GM12878 (cell line): Measurements from ENCODE around the gene CTDP1. TPM values are rescaled to one million over a fixed set of nuclear protein-coding genes. Genes with fewer than 3 reads are reported as not detected.

ENCODE experiments used
- ATAC-seq: fragments of 200-7000 bp; cut with Tn5 transposase; 3 replicates; pipeline ENCODE4 v1.9.1; 2020; ENCODE audit warnings: mild to moderate bottlenecking, moderate library complexity
- BruUV-seq: library from RNA; stranded (reverse); fragments of 400-500 nt; replicated peaks from 2 replicates; lab custom pipeline; 2021; lab: Mats Ljungman, UMichigan
- CTCF ChIA-PET: fragments of 300-600 bp; sonication (Branson Sonifier 250); formaldehyde crosslinking; extraction: SDS; loops from one replicate; lab custom pipeline; 2021; ENCODE audit warnings: inconsistent platforms; lab: Yijun Ruan, JAX
- POLR2A ChIA-PET: fragments of 350-600 bp; formaldehyde crosslinking; extraction: SDS; loops from one replicate; lab custom pipeline; 2021; ENCODE audit warnings: inconsistent platforms; lab: Charles Lee
- RAD21 ChIA-PET: fragments of 300-600 bp; sonication (Branson Sonifier 250); formaldehyde crosslinking; loops from one replicate; lab custom pipeline; 2023; ENCODE audit warnings: antibody characterized with exemption; ENCODE audit not compliant: unreplicated experiment; lab: Charles Lee
- SMC1A ChIA-PET: fragments of 300-600 bp; sonication (Branson Sonifier 250); formaldehyde crosslinking; loops from one replicate; lab custom pipeline; 2023; ENCODE audit not compliant: unreplicated experiment, uncharacterized antibody; lab: Charles Lee
- DNase-seq: peaks from one replicate; pipeline ENCODE4 v3.0.0-alpha.2; 2011; ENCODE audit warnings: low read depth, low spot score
- FAIRE-seq: peaks from 3 replicates; lab custom pipeline; 2011; peaks lifted over from hg19 to GRCh38; lab: Jason Lieb, UNC
- H2AFZ ChIP-seq: 2 replicates; pipeline ENCODE4 v1.6.0; 2011; ENCODE audit warnings: low read depth, low read length, control low read depth; ENCODE audit not compliant: control insufficient read depth
- H3K27ac ChIP-seq: 2 replicates; pipeline ENCODE4 v1.5.1; 2011; ENCODE audit warnings: control low read depth; ENCODE audit not compliant: control insufficient read depth, insufficient read depth
- H3K27me3 ChIP-seq, 2 experiments: replicated peaks in 1 of 2; 2 replicates each; pipeline versions ENCODE4 v1.6.0 to v1.6.1; 2011; ENCODE audit warnings: low read length in 1 of 2; ENCODE audit not compliant: control insufficient read depth in 2 of 2, insufficient read depth in 2 of 2
- H3K36me3 ChIP-seq, 2 experiments: 2 replicates each; pipeline ENCODE4 v1.5.1; 2011; ENCODE audit warnings: low read length in 1 of 2; ENCODE audit not compliant: control insufficient read depth in 2 of 2, insufficient read depth in 2 of 2
- H3K4me1 ChIP-seq: 2 replicates; pipeline ENCODE4 v1.6.1; 2011; ENCODE audit warnings: mild to moderate bottlenecking, low read length, moderate library complexity, mixed read lengths; ENCODE audit not compliant: control insufficient read depth, insufficient read depth
- H3K4me2 ChIP-seq: 2 replicates; pipeline ENCODE4 v1.6.0; 2011; ENCODE audit warnings: control low read depth; ENCODE audit not compliant: control insufficient read depth, insufficient read depth
- H3K4me3 ChIP-seq: fragments of 200-600 bp; sonication (generic); 2 replicates; pipeline ENCODE4 v1.5.1; 2016
- H3K79me2 ChIP-seq: 2 replicates; pipeline ENCODE4 v1.6.0; 2011; ENCODE audit warnings: low read length; ENCODE audit not compliant: control insufficient read depth, insufficient read depth
- H3K9ac ChIP-seq: 2 replicates; pipeline ENCODE4 v1.8.0; 2011; ENCODE audit warnings: low read length, control low read depth, mixed read lengths; ENCODE audit not compliant: control insufficient read depth, insufficient read depth
- H3K9me3 ChIP-seq: replicated peaks from 3 replicates; pipeline ENCODE4 v1.5.1; 2011; ENCODE audit warnings: mild to moderate bottlenecking, low read length; ENCODE audit not compliant: control insufficient read depth, insufficient read depth
- H4K20me1 ChIP-seq: 2 replicates; pipeline ENCODE4 v1.6.0; 2011; ENCODE audit not compliant: control insufficient read depth, insufficient read depth
- FOXK2 ChIP-seq: fragments of 450-650 bp; IDR thresholded peaks from 2 replicates; pipeline ENCODE4 v1.6.1; 2017; ENCODE audit warnings: mild to moderate bottlenecking, moderate library complexity
- HDGF ChIP-seq: fragments of 450-650 bp; IDR thresholded peaks from 2 replicates; pipeline ENCODE4 v1.6.1; 2016; ENCODE audit warnings: antibody characterized with exemption
- NFIC ChIP-seq: IDR thresholded peaks from 2 replicates; pipeline ENCODE4 v1.6.1; 2012; ENCODE audit warnings: low read depth, mild to moderate bottlenecking, inconsistent platforms, low read length, moderate library complexity
- PAX5 ChIP-seq: IDR thresholded peaks from 2 replicates; pipeline ENCODE4 v1.6.1; 2011; ENCODE audit warnings: low read depth, low read length, borderline replicate concordance
- WGBS: methylation state at CpG from one replicate; pipeline ENCODE4 v1.1.6; 2016; ENCODE audit warnings: low lambda C conversion rate; ENCODE audit not compliant: insufficient replicate concordance, insufficient coverage; ENCODE audit errors: missing lambda C conversion rate; 5-methylcytosine and 5-hydroxymethylcytosine counted together
- in situ Hi-C: fragments of 300-500 bp; cut with MboI; formaldehyde crosslinking; loops from 9 replicates; pipeline ENCODE4 v1.14.3; 2018; ENCODE audit warnings: mixed read lengths
- intact Hi-C: fragments of 100-400 bp; cut with micrococcal nuclease; formaldehyde crosslinking; loops from one replicate; pipeline ENCODE4 v1.14.2; 2022; ENCODE audit not compliant: unreplicated experiment
- polyA plus RNA-seq, 11 experiments: library from polyadenylated mRNA; depleted of rRNA in 4 of 11; unstranded in 6 of 11; stranded (reverse) in 5 of 11; fragments of >200 nt; fragmentation: Nextera tagmentation in 4 of 11; fragmentation: Illumina TruSeq in 1 of 11; extraction: Ambion mirVana in 4 of 11; extraction: Trizol in 1 of 11; gene quantifications; 1 replicate in 1 of 11; 2 replicates in 10 of 11; pipeline versions ENCODE4 v1.2.1 to v1.2.3, GENCODE V29; 2011 to 2016; ENCODE audit warnings: inconsistent platforms in 2 of 11, missing spikeins in 2 of 11, low read depth in 1 of 11
- total RNA-seq, 4 experiments: library from RNA; depleted of rRNA in 3 of 4; stranded (reverse); fragments of >200 nt in 3 of 4; fragmentation: Illumina TruSeq in 1 of 4; extraction: Trizol in 1 of 4; gene quantifications; 2 replicates each; pipeline versions ENCODE4 v1.2.1 to v1.2.3, GENCODE V29; 2013 to 2021
- TF ChIP-seq, protein P1 (sequence below): fragments of 450-650 bp; IDR thresholded peaks from 2 replicates; pipeline ENCODE4 v1.6.1; 2016; ENCODE audit warnings: mild to moderate bottlenecking, moderate library complexity, borderline replicate concordance
- TF ChIP-seq, protein P2 (sequence below): IDR thresholded peaks from 2 replicates; pipeline ENCODE4 v1.6.1; 2011; ENCODE audit warnings: borderline replicate concordance, low read depth, mild to moderate bottlenecking, moderate library complexity, low read length; ENCODE audit not compliant: insufficient read depth, poor library complexity, severe bottlenecking
- TF ChIP-seq, protein P3 (sequence below): IDR thresholded peaks from 2 replicates; pipeline ENCODE4 v1.6.1; 2011; ENCODE audit warnings: borderline replicate concordance, low read depth, mild to moderate bottlenecking, moderate library complexity, mixed read lengths, low read length; ENCODE audit not compliant: insufficient read depth; ENCODE audit errors: extremely low read length
- TF ChIP-seq, protein P4 (sequence below): fragments of 450-650 bp; IDR thresholded peaks from 2 replicates; pipeline ENCODE4 v1.6.1; 2017; ENCODE audit warnings: mild to moderate bottlenecking

The CTDP1 gene
- total and polyA plus RNA-seq, 10 of the 15 experiments (the other 5 are each of a cell fraction or from before 2014, with no cell fraction given): 0.32 to 31.3 (median 8.8) TPM

DNA sequence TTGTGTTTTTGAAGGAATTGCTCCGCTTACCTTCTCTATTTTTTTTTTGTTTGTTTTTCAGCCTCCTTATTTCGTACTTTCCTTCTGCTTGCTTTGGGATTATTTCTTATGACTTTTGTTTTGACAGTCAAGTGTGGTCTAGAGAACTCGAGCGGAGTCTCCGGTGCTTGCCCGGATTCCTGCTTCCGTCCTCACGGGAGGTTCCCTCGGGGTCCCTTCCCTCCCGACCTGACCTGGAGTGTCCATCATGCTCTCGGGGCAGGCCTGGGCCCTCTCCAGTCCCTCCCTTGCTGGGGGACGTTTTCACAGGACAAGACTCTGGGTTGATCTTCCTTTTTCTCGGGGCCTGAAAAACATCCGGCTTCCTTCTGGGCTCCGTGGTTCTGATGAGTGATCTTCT lies 45.9 kb downstream of the CTDP1 start:
- peaks cover 2% of the 10 kb centered on the region; the same call in 2 of the 3 replicates for H3K9me3 ChIP-seq
- intact Hi-C loops: no loop called here
- FAIRE-seq (no peak), ATAC-seq (no peak), DNase-seq (no peak)
- TF ChIP-seq, protein P1, sequence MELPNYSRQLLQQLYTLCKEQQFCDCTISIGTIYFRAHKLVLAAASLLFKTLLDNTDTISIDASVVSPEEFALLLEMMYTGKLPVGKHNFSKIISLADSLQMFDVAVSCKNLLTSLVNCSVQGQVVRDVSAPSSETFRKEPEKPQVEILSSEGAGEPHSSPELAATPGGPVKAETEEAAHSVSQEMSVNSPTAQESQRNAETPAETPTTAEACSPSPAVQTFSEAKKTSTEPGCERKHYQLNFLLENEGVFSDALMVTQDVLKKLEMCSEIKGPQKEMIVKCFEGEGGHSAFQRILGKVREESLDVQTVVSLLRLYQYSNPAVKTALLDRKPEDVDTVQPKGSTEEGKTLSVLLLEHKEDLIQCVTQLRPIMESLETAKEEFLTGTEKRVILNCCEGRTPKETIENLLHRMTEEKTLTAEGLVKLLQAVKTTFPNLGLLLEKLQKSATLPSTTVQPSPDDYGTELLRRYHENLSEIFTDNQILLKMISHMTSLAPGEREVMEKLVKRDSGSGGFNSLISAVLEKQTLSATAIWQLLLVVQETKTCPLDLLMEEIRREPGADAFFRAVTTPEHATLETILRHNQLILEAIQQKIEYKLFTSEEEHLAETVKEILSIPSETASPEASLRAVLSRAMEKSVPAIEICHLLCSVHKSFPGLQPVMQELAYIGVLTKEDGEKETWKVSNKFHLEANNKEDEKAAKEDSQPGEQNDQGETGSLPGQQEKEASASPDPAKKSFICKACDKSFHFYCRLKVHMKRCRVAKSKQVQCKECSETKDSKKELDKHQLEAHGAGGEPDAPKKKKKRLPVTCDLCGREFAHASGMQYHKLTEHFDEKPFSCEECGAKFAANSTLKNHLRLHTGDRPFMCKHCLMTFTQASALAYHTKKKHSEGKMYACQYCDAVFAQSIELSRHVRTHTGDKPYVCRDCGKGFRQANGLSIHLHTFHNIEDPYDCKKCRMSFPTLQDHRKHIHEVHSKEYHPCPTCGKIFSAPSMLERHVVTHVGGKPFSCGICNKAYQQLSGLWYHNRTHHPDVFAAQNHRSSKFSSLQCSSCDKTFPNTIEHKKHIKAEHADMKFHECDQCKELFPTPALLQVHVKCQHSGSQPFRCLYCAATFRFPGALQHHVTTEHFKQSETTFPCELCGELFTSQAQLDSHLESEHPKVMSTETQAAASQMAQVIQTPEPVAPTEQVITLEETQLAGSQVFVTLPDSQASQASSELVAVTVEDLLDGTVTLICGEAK: no peak
- TF ChIP-seq NFIC: no peak
- SMC1A ChIA-PET: no interaction called here
- RAD21 ChIA-PET: no interaction called here
- H3K9ac ChIP-seq: no peak overlapping the region
- H3K27ac ChIP-seq: no peak overlapping the region
- BruUV-seq: no TSS peak
- no peaks in the 10 kb centered on the region for H3K27me3 ChIP-seq
- CTCF ChIA-PET: no interaction called here
- H3K36me3 ChIP-seq: peaks cover 21 to 26% of the 10 kb centered on the region in 2 experiments
- POLR2A ChIA-PET: no interaction called here
- in situ Hi-C loops: no loop called here
- H4K20me1 ChIP-seq: no peaks in the 10 kb centered on the region
- no peak overlapping the region for H3K4me2 ChIP-seq
- no peaks in the 10 kb centered on the region for H3K79me2 ChIP-seq
- H2AFZ ChIP-seq: no peak overlapping the region
- H3K4me1 ChIP-seq: no peaks in the 10 kb centered on the region
- 97% methylated on average over 15 of the region's 15 CpGs for WGBS
- no peak overlapping the region for H3K4me3 ChIP-seq

DNA sequence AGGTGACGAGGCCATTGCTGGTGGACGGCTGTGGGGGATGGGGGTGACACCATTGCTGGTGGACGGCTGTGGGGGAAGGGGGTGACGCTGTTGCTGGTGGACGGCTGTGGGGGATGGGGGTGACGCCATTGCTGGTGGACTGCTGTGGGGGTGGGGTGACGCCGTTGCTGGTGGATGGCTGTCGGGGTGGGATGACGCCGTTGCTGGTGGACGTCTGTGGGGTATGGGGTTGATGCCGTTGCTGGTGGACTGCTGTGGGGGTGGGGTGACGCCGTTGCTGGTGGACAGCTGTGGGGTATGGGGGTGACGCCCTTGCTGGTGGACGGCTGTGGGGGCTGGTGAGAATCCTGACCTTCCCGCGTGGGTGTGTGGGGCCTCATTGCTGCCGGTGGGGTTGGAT lies 47.1 kb downstream of the CTDP1 start:
- no peaks in the 10 kb centered on the region for H4K20me1 ChIP-seq
- intact Hi-C loops (no loop called here), in situ Hi-C loops (no loop called here)
- no peak overlapping the region for H3K9ac ChIP-seq
- no peaks in the 10 kb centered on the region for H3K27me3 ChIP-seq
- ATAC-seq: no peak
- no peak overlapping the region for H3K27ac ChIP-seq
- SMC1A ChIA-PET: no interaction called here
- CTCF ChIA-PET: no interaction called here
- RAD21 ChIA-PET: no interaction called here
- BruUV-seq: no TSS peak
- peaks cover 30 to 31% of the 10 kb centered on the region in 2 experiments for H3K36me3 ChIP-seq
- POLR2A ChIA-PET: no interaction called here
- no peak for FAIRE-seq
- H3K4me2 ChIP-seq: no peak overlapping the region
- H3K79me2 ChIP-seq: no peaks in the 10 kb centered on the region
- peaks cover 14% of the 10 kb centered on the region for H3K9me3 ChIP-seq
- no peak overlapping the region for H2AFZ ChIP-seq
- 90% methylated on average over 13 of the region's 20 CpGs for WGBS
- no peaks in the 10 kb centered on the region for H3K4me1 ChIP-seq
- H3K4me3 ChIP-seq: no peak overlapping the region
- no peak for DNase-seq
- no peak for TF ChIP-seq HDGF
- TF ChIP-seq, protein P2, sequence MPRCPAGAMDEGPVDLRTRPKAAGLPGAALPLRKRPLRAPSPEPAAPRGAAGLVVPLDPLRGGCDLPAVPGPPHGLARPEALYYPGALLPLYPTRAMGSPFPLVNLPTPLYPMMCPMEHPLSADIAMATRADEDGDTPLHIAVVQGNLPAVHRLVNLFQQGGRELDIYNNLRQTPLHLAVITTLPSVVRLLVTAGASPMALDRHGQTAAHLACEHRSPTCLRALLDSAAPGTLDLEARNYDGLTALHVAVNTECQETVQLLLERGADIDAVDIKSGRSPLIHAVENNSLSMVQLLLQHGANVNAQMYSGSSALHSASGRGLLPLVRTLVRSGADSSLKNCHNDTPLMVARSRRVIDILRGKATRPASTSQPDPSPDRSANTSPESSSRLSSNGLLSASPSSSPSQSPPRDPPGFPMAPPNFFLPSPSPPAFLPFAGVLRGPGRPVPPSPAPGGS: no peak
- TF ChIP-seq FOXK2: no peak
- TF ChIP-seq PAX5: 0 out of 2 replicates have a peak, but pooled peaks have one; percentile 47
- TF ChIP-seq, protein P3, sequence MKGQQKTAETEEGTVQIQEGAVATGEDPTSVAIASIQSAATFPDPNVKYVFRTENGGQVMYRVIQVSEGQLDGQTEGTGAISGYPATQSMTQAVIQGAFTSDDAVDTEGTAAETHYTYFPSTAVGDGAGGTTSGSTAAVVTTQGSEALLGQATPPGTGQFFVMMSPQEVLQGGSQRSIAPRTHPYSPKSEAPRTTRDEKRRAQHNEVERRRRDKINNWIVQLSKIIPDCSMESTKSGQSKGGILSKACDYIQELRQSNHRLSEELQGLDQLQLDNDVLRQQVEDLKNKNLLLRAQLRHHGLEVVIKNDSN: no peak
- TF ChIP-seq, protein P4, sequence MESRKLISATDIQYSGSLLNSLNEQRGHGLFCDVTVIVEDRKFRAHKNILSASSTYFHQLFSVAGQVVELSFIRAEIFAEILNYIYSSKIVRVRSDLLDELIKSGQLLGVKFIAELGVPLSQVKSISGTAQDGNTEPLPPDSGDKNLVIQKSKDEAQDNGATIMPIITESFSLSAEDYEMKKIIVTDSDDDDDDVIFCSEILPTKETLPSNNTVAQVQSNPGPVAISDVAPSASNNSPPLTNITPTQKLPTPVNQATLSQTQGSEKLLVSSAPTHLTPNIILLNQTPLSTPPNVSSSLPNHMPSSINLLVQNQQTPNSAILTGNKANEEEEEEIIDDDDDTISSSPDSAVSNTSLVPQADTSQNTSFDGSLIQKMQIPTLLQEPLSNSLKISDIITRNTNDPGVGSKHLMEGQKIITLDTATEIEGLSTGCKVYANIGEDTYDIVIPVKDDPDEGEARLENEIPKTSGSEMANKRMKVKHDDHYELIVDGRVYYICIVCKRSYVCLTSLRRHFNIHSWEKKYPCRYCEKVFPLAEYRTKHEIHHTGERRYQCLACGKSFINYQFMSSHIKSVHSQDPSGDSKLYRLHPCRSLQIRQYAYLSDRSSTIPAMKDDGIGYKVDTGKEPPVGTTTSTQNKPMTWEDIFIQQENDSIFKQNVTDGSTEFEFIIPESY: no peak
